IPS-18a (cell line): ENCODE results near the gene PRDM16.

Experiments
- H3K27ac ChIP-seq: one replicate; pipeline ENCODE4 v1.5.1; 2013; ENCODE audit warnings: low read length
- H3K27me3 ChIP-seq: one replicate; pipeline ENCODE4 v1.6.1; 2013; ENCODE audit warnings: mild to moderate bottlenecking, low read length; ENCODE audit not compliant: control insufficient read depth, insufficient read depth
- H3K36me3 ChIP-seq: one replicate; pipeline ENCODE4 v1.6.1; 2013; ENCODE audit warnings: low read depth, low read length; ENCODE audit not compliant: control insufficient read depth
- H3K4me1 ChIP-seq: one replicate; pipeline ENCODE4 v1.6.1; 2013; ENCODE audit warnings: low read depth, low read length; ENCODE audit not compliant: control insufficient read depth
- H3K4me3 ChIP-seq: one replicate; pipeline ENCODE4 v1.5.1; 2013; ENCODE audit warnings: low read length
- H3K9ac ChIP-seq: one replicate; pipeline ENCODE4 v1.6.1; 2013; ENCODE audit warnings: mild to moderate bottlenecking, low read length, moderate library complexity
- H3K9me3 ChIP-seq: one replicate; pipeline ENCODE4 v1.6.1; 2013; ENCODE audit warnings: low read depth, low read length; ENCODE audit not compliant: control insufficient read depth

PRDM16 gene

GRCh38 chr1:3217979-3218679 is 149.1 kb downstream of the PRDM16 start:
- Histone ChIP-seq H3K9ac (no peak overlapping the region), H3K27ac (no peak overlapping the region), H3K27me3 (no peaks in the 10 kb centered on the region), H3K4me1 (peaks cover 3% of the 10 kb centered on the region), H3K4me3 (no peak overlapping the region), H3K9me3 (no peaks in the 10 kb centered on the region), H3K36me3 (no peaks in the 10 kb centered on the region)

GRCh38 chr1:3219005-3219790 is 150.2 kb downstream of the PRDM16 start:
- Histone ChIP-seq H3K27ac (no peak overlapping the region), H3K9me3 (no peaks in the 10 kb centered on the region), H3K4me3 (no peak overlapping the region), H3K4me1 (peaks cover 3% of the 10 kb centered on the region), H3K9ac (no peak overlapping the region), H3K27me3 (no peaks in the 10 kb centered on the region), H3K36me3 (no peaks in the 10 kb centered on the region)

DNA sequence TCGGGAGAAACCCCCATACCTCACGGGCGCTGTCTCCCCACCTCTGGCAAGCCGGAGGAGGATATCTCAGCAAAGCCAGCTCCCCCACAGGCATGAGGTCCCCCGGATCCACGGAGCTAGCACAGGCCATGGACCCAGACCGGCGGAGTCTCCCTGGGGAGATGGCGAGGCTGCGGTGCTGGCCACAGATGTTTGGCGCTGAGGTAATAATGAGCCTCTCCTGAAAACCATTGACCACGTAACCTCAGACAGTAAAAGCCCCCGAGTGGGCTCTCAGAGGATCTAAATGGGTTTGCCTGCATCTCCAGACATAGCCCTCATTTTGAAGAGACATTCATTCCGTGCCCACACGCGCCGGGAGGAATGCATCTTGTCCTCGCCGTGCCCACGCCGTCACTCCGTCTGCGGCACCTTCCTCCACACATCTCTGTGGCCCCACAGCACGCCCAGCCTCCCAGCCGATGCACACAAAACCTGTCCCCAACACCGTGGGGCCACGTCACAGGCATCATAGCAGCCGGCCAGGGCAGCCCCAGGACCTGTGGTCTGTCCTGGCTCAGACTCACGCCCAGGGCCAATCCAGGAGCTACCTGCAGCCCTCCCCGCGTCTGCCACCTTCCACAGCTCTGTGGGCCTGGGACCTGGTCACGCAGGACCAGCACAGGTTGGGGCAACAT is 150.9 kb downstream of the PRDM16 start:
- H3K4me1 ChIP-seq = peaks cover 3% of the 10 kb centered on the region
- no peaks in the 10 kb centered on the region for H3K27me3 ChIP-seq
- no peak overlapping the region for H3K4me3 ChIP-seq
- H3K9me3 ChIP-seq = no peaks in the 10 kb centered on the region
- H3K36me3 ChIP-seq = no peaks in the 10 kb centered on the region
- H3K27ac ChIP-seq = no peak overlapping the region
- H3K9ac ChIP-seq = no peak overlapping the region

DNA sequence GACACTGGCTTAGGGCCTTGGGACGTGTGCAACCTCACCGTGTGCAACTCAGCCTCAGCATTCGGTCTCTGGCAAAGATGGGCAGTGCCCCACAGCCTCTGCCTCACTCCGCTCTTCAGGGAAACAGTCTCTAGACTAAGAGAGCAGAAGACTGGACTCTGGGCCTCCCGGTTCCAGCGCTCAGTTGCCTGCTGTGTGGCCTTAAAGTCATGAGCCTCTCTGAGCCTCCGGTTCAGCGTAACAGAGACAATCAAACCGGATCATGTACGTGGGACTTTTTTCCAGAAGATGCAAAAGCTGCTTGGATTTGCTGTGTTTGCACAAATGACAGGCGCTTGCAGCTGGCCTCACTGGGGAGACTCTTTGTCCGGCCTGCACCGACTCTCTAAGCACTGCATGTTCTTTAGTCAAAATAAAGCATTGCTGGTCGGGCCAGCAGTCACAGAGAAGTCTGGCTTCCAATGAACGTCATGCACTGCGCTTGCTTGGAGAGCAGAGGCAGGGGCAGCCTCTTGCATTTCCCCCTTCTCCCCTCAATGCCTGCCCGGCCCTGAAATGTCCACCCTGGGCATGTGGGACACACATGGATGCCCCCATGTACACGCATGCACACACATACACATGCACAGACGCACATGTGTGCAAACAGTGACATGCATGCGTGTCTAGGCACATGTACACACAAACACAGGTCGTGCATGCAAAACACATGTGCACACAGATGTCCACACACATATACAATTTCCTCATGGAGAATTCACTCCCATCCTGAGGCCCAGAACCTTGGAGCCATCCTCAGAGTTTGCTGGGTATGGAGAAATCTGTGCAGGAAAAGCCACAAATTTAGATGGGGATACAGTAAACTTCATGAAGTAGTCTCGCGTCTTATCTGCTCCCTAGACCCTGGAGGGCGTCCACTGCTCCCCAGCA is 152.4 kb downstream of the PRDM16 start:
- Histone ChIP-seq H3K27ac (no peak overlapping the region), H3K36me3 (no peaks in the 10 kb centered on the region), H3K4me1 (peaks cover 3% of the 10 kb centered on the region), H3K9ac (no peak overlapping the region), H3K27me3 (no peaks in the 10 kb centered on the region), H3K9me3 (no peaks in the 10 kb centered on the region), H3K4me3 (no peak overlapping the region)

DNA sequence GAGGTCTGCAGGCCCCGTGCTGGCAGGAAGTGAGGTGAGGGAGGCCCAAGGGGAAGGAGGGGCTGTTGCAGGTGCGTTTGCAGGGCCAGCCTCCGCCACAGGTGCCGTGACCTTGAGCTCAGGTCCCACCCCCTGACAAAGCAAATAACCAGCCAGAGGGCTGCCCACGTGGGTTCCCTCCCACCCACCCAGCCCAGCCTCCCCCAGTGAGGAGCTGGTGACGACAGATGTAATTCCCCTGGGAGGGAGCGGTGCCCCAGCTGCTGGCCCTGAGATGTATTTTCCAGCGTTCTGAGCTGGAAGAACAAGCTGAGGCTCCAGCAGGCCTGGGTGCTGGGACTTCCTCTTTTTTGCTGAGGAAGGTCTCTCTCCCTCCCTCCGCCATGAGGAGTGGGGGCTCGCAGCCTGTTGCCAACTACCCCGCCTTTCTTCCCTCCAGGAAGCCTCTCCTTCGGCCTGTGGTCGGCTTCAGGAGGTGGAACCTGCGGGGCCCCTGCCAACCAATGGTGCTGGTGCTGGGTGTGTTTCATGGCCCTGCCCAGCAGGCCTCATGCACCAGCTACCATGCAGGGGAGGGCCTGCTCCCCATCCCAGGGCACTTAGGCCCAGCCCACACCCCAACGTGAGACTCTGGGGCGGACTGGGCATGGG is 153.2 kb downstream of the PRDM16 start:
- H3K4me1 ChIP-seq = peaks cover 3% of the 10 kb centered on the region

GRCh38 chr1:3225661-3226060 is 156.7 kb downstream of the PRDM16 start:
- no peaks in the 10 kb centered on the region for H3K36me3 ChIP-seq
- H3K4me1 ChIP-seq = no peaks in the 10 kb centered on the region
- no peak overlapping the region for H3K9ac ChIP-seq
- H3K27ac ChIP-seq = no peak overlapping the region
- H3K4me3 ChIP-seq = no peak overlapping the region
- no peaks in the 10 kb centered on the region for H3K27me3 ChIP-seq
- H3K9me3 ChIP-seq = no peaks in the 10 kb centered on the region

More for the DNA sequence above, 153.2 kb downstream of the PRDM16 start:
- Histone ChIP-seq H3K9me3 (no peaks in the 10 kb centered on the region), H3K27me3 (no peaks in the 10 kb centered on the region), H3K9ac (no peak overlapping the region), H3K4me3 (no peak overlapping the region), H3K27ac (no peak overlapping the region), H3K36me3 (no peaks in the 10 kb centered on the region)

DNA sequence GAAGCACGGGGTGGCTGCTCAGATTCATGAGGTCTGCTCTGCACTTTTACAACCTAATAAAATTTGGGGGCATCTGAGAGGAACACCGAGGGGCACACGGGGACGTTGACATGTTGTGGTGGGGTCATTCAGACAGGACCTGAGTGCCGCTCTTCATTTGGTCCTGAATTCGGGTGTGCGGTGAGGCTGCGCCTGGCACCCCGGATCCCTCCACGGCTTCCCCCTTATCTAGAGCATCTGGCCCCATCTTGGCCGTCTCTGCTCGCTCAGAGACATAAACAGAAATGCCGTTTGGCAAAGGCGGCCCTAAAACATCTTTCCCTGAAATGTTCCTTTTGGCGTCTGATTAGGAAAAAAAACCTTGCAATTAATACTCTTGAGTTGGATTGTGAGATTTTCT is 157.2 kb downstream of the PRDM16 start:
- Histone ChIP-seq H3K9me3 (no peaks in the 10 kb centered on the region), H3K4me3 (no peak overlapping the region), H3K27ac (no peak overlapping the region), H3K36me3 (no peaks in the 10 kb centered on the region), H3K4me1 (no peaks in the 10 kb centered on the region), H3K27me3 (no peaks in the 10 kb centered on the region), H3K9ac (no peak overlapping the region)

- Histone ChIP-seq H3K36me3 (no peaks in the 10 kb centered on the region), H3K27ac (no peak overlapping the region), H3K27me3 (no peaks in the 10 kb centered on the region), H3K4me1 (no peaks in the 10 kb centered on the region), H3K4me3 (no peak overlapping the region), H3K9me3 (no peaks in the 10 kb centered on the region), H3K9ac (no peak overlapping the region)
Measured at GRCh38 chr1:3226701-3227350, 157.8 kb downstream of the PRDM16 start.

DNA sequence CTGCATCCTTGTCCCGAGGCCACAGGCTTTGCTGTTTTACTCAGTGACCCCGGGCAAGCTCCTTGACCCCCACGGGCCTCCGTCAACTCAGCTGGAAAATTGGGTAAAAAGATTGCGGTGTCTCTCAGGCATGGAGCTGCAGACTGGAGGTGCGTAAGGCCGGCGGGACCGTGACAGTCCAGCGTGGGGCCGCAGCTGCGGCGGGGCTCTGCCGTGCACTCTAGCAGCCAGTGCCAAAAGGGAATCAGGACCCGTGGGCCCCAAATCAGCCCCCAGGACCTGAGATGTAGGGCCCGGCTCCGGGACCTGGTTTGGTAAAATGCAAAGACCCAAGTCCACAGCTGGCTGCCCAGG is 158.3 kb downstream of the PRDM16 start:
- H3K4me3 ChIP-seq = no peak overlapping the region
- no peak overlapping the region for H3K27ac ChIP-seq
- no peak overlapping the region for H3K9ac ChIP-seq
- H3K27me3 ChIP-seq = no peaks in the 10 kb centered on the region
- no peaks in the 10 kb centered on the region for H3K9me3 ChIP-seq
- H3K4me1 ChIP-seq = no peaks in the 10 kb centered on the region
- no peaks in the 10 kb centered on the region for H3K36me3 ChIP-seq

DNA sequence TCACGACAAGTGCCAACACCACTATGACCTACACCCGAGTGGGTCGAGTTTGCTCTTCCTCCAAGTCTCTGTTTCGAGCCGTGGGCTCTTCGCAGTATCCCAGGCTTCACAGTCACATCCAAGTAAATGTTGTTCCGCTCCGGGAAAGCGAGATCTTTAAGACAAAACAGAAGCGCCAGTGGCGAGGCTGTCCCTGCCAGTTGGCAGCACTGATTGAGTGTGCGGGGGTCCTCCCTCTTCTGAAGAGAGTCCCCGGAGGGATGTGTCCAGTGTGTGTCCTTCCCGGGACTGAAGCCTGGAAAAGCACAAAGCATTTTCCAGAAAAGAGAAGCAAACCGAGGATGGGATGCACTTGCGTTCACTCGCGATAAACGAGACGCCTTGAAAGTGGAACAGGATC is 158.9 kb downstream of the PRDM16 start:
- Histone ChIP-seq H3K9ac (no peak overlapping the region), H3K36me3 (no peaks in the 10 kb centered on the region), H3K27ac (no peak overlapping the region), H3K27me3 (no peaks in the 10 kb centered on the region), H3K9me3 (no peaks in the 10 kb centered on the region), H3K4me1 (no peaks in the 10 kb centered on the region), H3K4me3 (no peak overlapping the region)
